ENCODE measurements around the gene B3GNT8.

- TF ChIP-seq CTCF (IDR thresholded peaks at IDR 0.05) (no peak), RCOR1 (IDR thresholded peaks at IDR 0.05; ENCODE audit: low read length) (no peak), MXI1 (IDR thresholded peaks at IDR 0.05; ENCODE audit: low read depth, low read length) (no peak), MAX (IDR thresholded peaks at IDR 0.05; ENCODE audit: low read depth) (no peak)
Measured at GRCh38 chr19:41409288-41409687, 17.9 kb downstream of the B3GNT8 start.
